Endothelial cell of umbilical vein (primary cell): ENCODE data around the gene THEMIS2. TPM values are rescaled to one million over a fixed set of nuclear protein-coding genes. Genes with fewer than 3 reads are reported as not detected.

Experiments used
- BruUV-seq: library from RNA; stranded (reverse); fragments of 400-500 nt; replicated peaks from 2 replicates; lab custom pipeline; 2021; lab: Mats Ljungman, UMichigan
- CTCF ChIA-PET: fragments of 300-600, 350-600 bp; sonication (Branson Sonifier 250); formaldehyde crosslinking; loops from one replicate; lab custom pipeline; 2021; ENCODE audit warnings: antibody characterized with exemption, inconsistent platforms; lab: Charles Lee
- POLR2A ChIA-PET: fragments of 300-600, 350-600 bp; sonication (Branson Sonifier 250); formaldehyde crosslinking; loops from one replicate; lab custom pipeline; 2021; ENCODE audit warnings: antibody characterized with exemption, inconsistent platforms; lab: Charles Lee
- DNase-seq: peaks from one replicate; pipeline ENCODE4 v3.0.0-alpha.2; 2011; ENCODE audit warnings: low read depth, low spot score
- FAIRE-seq: peaks from 2 replicates; lab custom pipeline; 2011; peaks lifted over from hg19 to GRCh38; lab: Jason Lieb, UNC
- H2AFZ ChIP-seq: 2 replicates; pipeline ENCODE4 v1.6.0; 2012; ENCODE audit warnings: low read depth, low read length, control low read depth, inconsistent platforms
- H3K27ac ChIP-seq: 2 replicates; pipeline ENCODE4 v1.5.1; 2011; ENCODE audit warnings: low read depth, mild to moderate bottlenecking, control low read depth, low read length, moderate library complexity; ENCODE audit not compliant: insufficient read depth
- H3K27me3 ChIP-seq, 2 experiments: 2 replicates each; pipeline versions ENCODE4 v1.6.0 to v1.6.1; 2011; ENCODE audit warnings: low read length in 2 of 2, mixed read lengths in 1 of 2; ENCODE audit not compliant: control insufficient read depth in 2 of 2, insufficient read depth in 2 of 2
- H3K36me3 ChIP-seq, 2 experiments: 2 replicates in 1 of 2; 3 replicates in 1 of 2; pipeline ENCODE4 v1.5.1; 2011; ENCODE audit warnings: low read length in 2 of 2, mild to moderate bottlenecking in 1 of 2, moderate library complexity in 1 of 2; ENCODE audit not compliant: control insufficient read depth in 2 of 2, insufficient read depth in 2 of 2; ENCODE audit errors: extremely low read depth in 1 of 2
- H3K4me1 ChIP-seq: 3 replicates; pipeline ENCODE4 v1.5.1; 2011; ENCODE audit warnings: mild to moderate bottlenecking, low read length; ENCODE audit not compliant: control insufficient read depth, insufficient read depth; ENCODE audit errors: extremely low read depth
- H3K4me2 ChIP-seq: 2 replicates; pipeline ENCODE4 v1.6.1; 2011; ENCODE audit warnings: low read length, control low read depth, mixed read lengths; ENCODE audit not compliant: insufficient read depth
- H3K4me3 ChIP-seq, 3 experiments: fragments of 200-600 bp in 1 of 3; sonication (generic), shearing (Covaris generic) in 1 of 3; replicated peaks in 1 of 3; 2 replicates each; pipeline ENCODE4 v1.5.1; 2011 to 2016; ENCODE audit warnings: control low read depth in 3 of 3, low read length in 3 of 3, mild to moderate bottlenecking in 2 of 3, inconsistent platforms in 1 of 3, low read depth in 1 of 3, moderate library complexity in 1 of 3; ENCODE audit not compliant: insufficient read depth in 1 of 3
- H3K79me2 ChIP-seq: 2 replicates; pipeline ENCODE4 v1.6.0; 2012; ENCODE audit warnings: low read length, inconsistent platforms; ENCODE audit not compliant: control insufficient read depth, insufficient read depth
- H3K9ac ChIP-seq: replicated peaks from 2 replicates; pipeline ENCODE3; 2011; ENCODE audit warnings: low read length, control low read depth; ENCODE audit not compliant: insufficient read depth; ENCODE audit errors: extremely low read depth
- H3K9me1 ChIP-seq: replicated peaks from 3 replicates; pipeline ENCODE4 v1.6.0; 2011; ENCODE audit warnings: mild to moderate bottlenecking, low read length; ENCODE audit not compliant: control insufficient read depth, insufficient read depth; ENCODE audit errors: extremely low read depth
- H3K9me3 ChIP-seq: replicated peaks from 2 replicates; pipeline ENCODE4 v1.5.1; 2012; ENCODE audit warnings: low read length, inconsistent platforms; ENCODE audit not compliant: control insufficient read depth, insufficient read depth
- H4K20me1 ChIP-seq: replicated peaks from 2 replicates; pipeline ENCODE3; 2011; ENCODE audit warnings: mild to moderate bottlenecking, low read length; ENCODE audit not compliant: control insufficient read depth, insufficient read depth; ENCODE audit errors: extremely low read depth
- CTCF ChIP-seq, 2 donors: IDR thresholded peaks; 1 replicate in 1 of 2; 2 replicates in 1 of 2; pipeline ENCODE4 v1.5.1; 2011; ENCODE audit warnings: low read length in 2 of 2, mild to moderate bottlenecking in 2 of 2, moderate library complexity in 2 of 2, control low read depth in 1 of 2, inconsistent platforms in 1 of 2, low read depth in 1 of 2; ENCODE audit not compliant: insufficient read depth in 1 of 2; ENCODE audit errors: extremely low read depth in 1 of 2
- EZH2 ChIP-seq: IDR thresholded peaks from 2 replicates; pipeline ENCODE4 v1.6.1; 2012; ENCODE audit warnings: borderline replicate concordance, low read depth, mild to moderate bottlenecking, moderate library complexity, low read length, inconsistent platforms; ENCODE audit not compliant: severe bottlenecking
- FOS ChIP-seq: IDR thresholded peaks from 2 replicates; pipeline ENCODE4 v1.6.1; 2011; ENCODE audit warnings: mild to moderate bottlenecking, low read length, moderate library complexity, borderline replicate concordance; ENCODE audit not compliant: insufficient read depth
- GATA2 ChIP-seq: IDR thresholded peaks from 2 replicates; pipeline ENCODE4 v1.7.0; 2011; ENCODE audit warnings: low read depth, mild to moderate bottlenecking, moderate library complexity, mixed read lengths, low read length; ENCODE audit not compliant: insufficient read length, insufficient read depth
- JUN ChIP-seq: IDR thresholded peaks from 2 replicates; pipeline ENCODE4 v1.6.1; 2011; ENCODE audit warnings: borderline replicate concordance, low read depth; ENCODE audit not compliant: insufficient read length, insufficient read depth
- MYC ChIP-seq: IDR thresholded peaks from one replicate; pipeline ENCODE4 v1.6.1; 2011; ENCODE audit warnings: mild to moderate bottlenecking, low read depth, low read length
- POLR2A ChIP-seq: IDR thresholded peaks from 2 replicates; pipeline ENCODE4 v1.6.1; 2012; ENCODE audit warnings: low read depth, mild to moderate bottlenecking, control low read depth, low read length
- POLR2AphosphoS5 ChIP-seq: IDR thresholded peaks from 2 replicates; pipeline ENCODE4 v1.6.1; 2012; ENCODE audit warnings: low read depth, mild to moderate bottlenecking, control low read depth, low read length, moderate library complexity; ENCODE audit not compliant: insufficient read depth
- dilution Hi-C: fragments of 300-500 bp; cut with MboI; formaldehyde crosslinking; loops from one replicate; pipeline ENCODE4 v1.15.0; 2019; ENCODE audit warnings: low sequenced_read_pairs; ENCODE audit not compliant: extremely low pct_ligation_motif_present
- intact Hi-C: fragments of 100-400 bp; cut with micrococcal nuclease; formaldehyde crosslinking; loops from one replicate; pipeline ENCODE4 v1.10.0; 2022
- polyA plus RNA-seq, 4 experiments: library from polyadenylated mRNA; depleted of rRNA in 3 of 4; stranded (reverse) in 3 of 4; unstranded in 1 of 4; fragments of >200 nt; gene quantifications; 2 replicates each; pipeline versions ENCODE4 v1.2.1 to v1.2.3, GENCODE V29; 2011 to 2012; ENCODE audit warnings: missing spikeins in 1 of 4
- total RNA-seq: library from RNA; stranded (reverse); gene quantifications from 2 replicates; pipeline ENCODE4 v1.2.3, GENCODE V29; 2021
- TF ChIP-seq, protein P1 (sequence below): IDR thresholded peaks from 2 replicates; pipeline ENCODE4 v1.6.1; 2011; ENCODE audit not compliant: insufficient read depth, insufficient read length

Gene THEMIS2
- total and polyA plus RNA-seq, 2 donors (not counting 3 experiments of a cell fraction or from before 2014, with no cell fraction given), result 11.1 to 15.7 TPM

GRCh38 chr1:27877115-27877416, 4.7 kb downstream of the THEMIS2 start:
- POLR2A ChIA-PET, result no interaction called here

More at GRCh38 chr1:27877115-27877416, 4.7 kb downstream of the THEMIS2 start:
- CTCF ChIA-PET, result interaction anchor here (1.4 to 1.5 kb wide), 2 partner anchors 19 to 332 kb away, joined by 4 to 7 read pairs; no protein-coding TSS in a partner anchor
- intact Hi-C loops, result no loop called here
- H3K9me1 ChIP-seq, result no peaks in the 10 kb centered on the region
- BruUV-seq, result no TSS peak
- dilution Hi-C loops, result no loop called here
- TF ChIP-seq EZH2, result no peak
- no peak for TF ChIP-seq CTCF (IDR thresholded peaks at IDR 0.05; ENCODE audit: extremely low read depth in 1 of 2, insufficient read depth in 1 of 2, low read depth in 1 of 2, low read length in 2 of 2)
- TF ChIP-seq GATA2, result no peak
- TF ChIP-seq POLR2AphosphoS5, result no peak
- no peak for TF ChIP-seq POLR2A
- TF ChIP-seq, protein P1, sequence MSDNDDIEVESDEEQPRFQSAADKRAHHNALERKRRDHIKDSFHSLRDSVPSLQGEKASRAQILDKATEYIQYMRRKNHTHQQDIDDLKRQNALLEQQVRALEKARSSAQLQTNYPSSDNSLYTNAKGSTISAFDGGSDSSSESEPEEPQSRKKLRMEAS, result no peak
- no peak for TF ChIP-seq JUN
- TF ChIP-seq FOS, result no peak
- TF ChIP-seq MYC, result no peak
- H3K4me2 ChIP-seq, result no peak overlapping the region
- no peaks in the 10 kb centered on the region for H3K79me2 ChIP-seq
- FAIRE-seq, result no peak
- H3K9me3 ChIP-seq, result no peaks in the 10 kb centered on the region
- H4K20me1 ChIP-seq, result no peaks in the 10 kb centered on the region
- H3K9ac ChIP-seq, result no peak overlapping the region
- H3K36me3 ChIP-seq, result peaks cover 0 to 2% of the 10 kb centered on the region in 2 experiments
- no peak overlapping the region for H3K4me3 ChIP-seq
- peaks cover 9% of the 10 kb centered on the region for H3K4me1 ChIP-seq
- H2AFZ ChIP-seq, result no peak overlapping the region
- H3K27ac ChIP-seq, result no peak overlapping the region
- no peaks in the 10 kb centered on the region for H3K27me3 ChIP-seq
- no peak for DNase-seq
